Natural killer cell (primary cell): ENCODE data around the gene PLEKHA1. TPM values are rescaled to one million over a fixed set of nuclear protein-coding genes. Genes with fewer than 3 reads are reported as not detected.

Source experiments
- ATAC-seq, 3 donors: fragments of 150-1000 bp in 2 of 3; fragments of 200-7000 bp in 1 of 3; cut with Tn5 transposase; 1 replicate in 1 of 3; 2 replicates in 2 of 3; pipeline ENCODE4 v1.10.0; 2021; ENCODE audit warnings: mild to moderate bottlenecking in 2 of 3, moderate library complexity in 2 of 3
- DNase-seq, 2 donors: peaks; one replicate each; pipeline versions ENCODE4 v3.0.0 to v3.0.0-alpha.2; 2013 to 2021; ENCODE audit warnings: mixed read lengths in 1 of 2
- H3K27ac ChIP-seq: one replicate; pipeline ENCODE4 v1.5.1; 2013; ENCODE audit warnings: mild to moderate bottlenecking, low read length
- H3K27me3 ChIP-seq: one replicate; pipeline ENCODE4 v1.6.1; 2013; ENCODE audit warnings: low read length; ENCODE audit not compliant: control insufficient read depth, insufficient read depth
- H3K36me3 ChIP-seq: one replicate; pipeline ENCODE4 v1.6.1; 2013; ENCODE audit warnings: low read length; ENCODE audit not compliant: control insufficient read depth, insufficient read depth
- H3K4me1 ChIP-seq: one replicate; pipeline ENCODE4 v1.6.1; 2013; ENCODE audit warnings: low read length; ENCODE audit not compliant: control insufficient read depth, insufficient read depth
- H3K4me3 ChIP-seq: one replicate; pipeline ENCODE4 v1.5.1; 2013; ENCODE audit warnings: low read length
- H3K9me3 ChIP-seq: one replicate; pipeline ENCODE4 v1.6.1; 2013; ENCODE audit warnings: low read length; ENCODE audit not compliant: control insufficient read depth, insufficient read depth
- H3K27ac Mint-ChIP-seq, 2 donors: one replicate each; pipeline ENCODE4 v1.8.0; 2022; ENCODE audit warnings: mild to moderate bottlenecking in 2 of 2, mixed read lengths in 2 of 2, moderate library complexity in 1 of 2
- H3K27me3 Mint-ChIP-seq, 2 donors: one replicate each; pipeline ENCODE4 v1.8.0; 2022; ENCODE audit warnings: low read depth in 2 of 2, mixed read lengths in 2 of 2
- H3K36me3 Mint-ChIP-seq: one replicate; pipeline ENCODE4 v1.8.0; 2022; ENCODE audit warnings: mixed read lengths
- H3K4me1 Mint-ChIP-seq, 2 donors: one replicate each; pipeline ENCODE4 v1.8.0; 2022; ENCODE audit warnings: mixed read lengths in 2 of 2
- H3K4me3 Mint-ChIP-seq: one replicate; pipeline ENCODE4 v1.8.0; 2022; ENCODE audit warnings: mild to moderate bottlenecking, moderate library complexity, mixed read lengths
- H3K9me3 Mint-ChIP-seq, 2 donors: one replicate each; pipeline ENCODE4 v1.8.0; 2022; ENCODE audit warnings: mixed read lengths in 2 of 2
- WGBS: methylation state at CpG from one replicate; pipeline ENCODE4 v1.1.7; 2013; ENCODE audit warnings: missing lambda C conversion rate; ENCODE audit not compliant: insufficient coverage; 5-methylcytosine and 5-hydroxymethylcytosine counted together
- intact Hi-C: fragments of 100-400 bp; cut with micrococcal nuclease; formaldehyde crosslinking; loops from one replicate; pipeline ENCODE4 v1.14.2; 2022
- total RNA-seq, 4 donors: library from RNA; stranded (reverse); fragments of 120-200 nt in 1 of 4; gene quantifications; one replicate each; pipeline versions ENCODE4 v1.2.3 to v1.2.4, GENCODE V29; 2013 to 2022
- TF ChIP-seq, protein P1 (sequence below): fragments of 200-600 bp; IDR thresholded peaks from one replicate; pipeline ENCODE4 v1.8.0; 2022; ENCODE audit warnings: antibody characterized with exemption

PLEKHA1 gene
- total RNA-seq, 3 donors from 2014 or later (not counting 1 experiment from before 2014, with no cell fraction given) = 45.9 to 64.6 (median 56.1) TPM

DNA sequence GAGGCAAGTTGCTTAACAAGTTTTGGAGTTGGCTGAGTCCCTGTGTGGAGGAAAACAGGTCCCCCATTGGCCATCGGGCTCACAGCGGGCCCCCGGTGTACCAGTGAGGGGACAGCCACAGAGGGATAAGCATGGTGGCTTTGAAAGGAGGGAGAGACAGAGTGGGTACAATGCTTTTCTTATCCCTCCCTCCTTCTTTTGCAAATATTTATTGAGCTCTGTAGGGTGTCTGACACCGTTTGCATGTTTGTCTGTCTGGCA lies 89.7 kb downstream of the PLEKHA1 start:
- H3K27ac ChIP-seq = no peak overlapping the region
- ATAC-seq = no peak
- intact Hi-C loops = no loop called here
- no peaks in the 10 kb centered on the region for H3K36me3 ChIP-seq
- peaks cover 21% of the 10 kb centered on the region for H3K4me1 ChIP-seq
- Mint-ChIP-seq H3K27ac (no peak overlapping the region), H3K9me3 (no peaks in the 10 kb centered on the region), H3K36me3 (no peaks in the 10 kb centered on the region), H3K27me3 (peaks cover 47 to 59% of the 10 kb centered on the region in 2 donors), H3K4me3 (no peak overlapping the region), H3K4me1 (peaks cover 8 to 10% of the 10 kb centered on the region in 2 donors)
- no peak for DNase-seq
- 70% methylated on average over 4 of the region's 4 CpGs for WGBS
- H3K9me3 ChIP-seq = no peaks in the 10 kb centered on the region
- no peak overlapping the region for H3K4me3 ChIP-seq
- TF ChIP-seq, protein P1, sequence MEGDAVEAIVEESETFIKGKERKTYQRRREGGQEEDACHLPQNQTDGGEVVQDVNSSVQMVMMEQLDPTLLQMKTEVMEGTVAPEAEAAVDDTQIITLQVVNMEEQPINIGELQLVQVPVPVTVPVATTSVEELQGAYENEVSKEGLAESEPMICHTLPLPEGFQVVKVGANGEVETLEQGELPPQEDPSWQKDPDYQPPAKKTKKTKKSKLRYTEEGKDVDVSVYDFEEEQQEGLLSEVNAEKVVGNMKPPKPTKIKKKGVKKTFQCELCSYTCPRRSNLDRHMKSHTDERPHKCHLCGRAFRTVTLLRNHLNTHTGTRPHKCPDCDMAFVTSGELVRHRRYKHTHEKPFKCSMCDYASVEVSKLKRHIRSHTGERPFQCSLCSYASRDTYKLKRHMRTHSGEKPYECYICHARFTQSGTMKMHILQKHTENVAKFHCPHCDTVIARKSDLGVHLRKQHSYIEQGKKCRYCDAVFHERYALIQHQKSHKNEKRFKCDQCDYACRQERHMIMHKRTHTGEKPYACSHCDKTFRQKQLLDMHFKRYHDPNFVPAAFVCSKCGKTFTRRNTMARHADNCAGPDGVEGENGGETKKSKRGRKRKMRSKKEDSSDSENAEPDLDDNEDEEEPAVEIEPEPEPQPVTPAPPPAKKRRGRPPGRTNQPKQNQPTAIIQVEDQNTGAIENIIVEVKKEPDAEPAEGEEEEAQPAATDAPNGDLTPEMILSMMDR = no peak
- H3K27me3 ChIP-seq = peaks cover 18% of the 10 kb centered on the region

DNA sequence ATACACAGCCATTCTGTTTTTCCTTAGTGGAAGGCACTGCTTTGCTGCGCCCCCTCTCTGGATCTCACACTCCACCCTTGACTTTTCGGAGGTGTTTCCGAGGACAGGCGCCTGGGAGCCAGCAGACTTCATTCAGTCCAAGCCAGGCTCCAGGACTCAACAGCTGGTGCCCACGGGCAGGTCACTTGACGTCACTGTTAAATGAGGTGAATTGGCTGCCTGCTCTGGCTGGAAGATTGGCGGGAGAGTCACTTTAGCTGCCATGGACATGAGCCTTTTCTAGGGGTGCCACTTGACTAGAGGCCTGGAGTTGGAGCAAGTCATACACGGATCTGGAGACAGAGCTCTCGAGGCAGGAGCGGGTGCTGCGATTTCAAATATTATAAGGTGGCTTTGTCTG lies 90.1 kb downstream of the PLEKHA1 start:
- DNase-seq (no peak), ATAC-seq (no peak)
- Mint-ChIP-seq H3K27ac (no peak overlapping the region), H3K4me1 (peaks cover 8 to 10% of the 10 kb centered on the region in 2 donors), H3K9me3 (no peaks in the 10 kb centered on the region), H3K36me3 (no peaks in the 10 kb centered on the region), H3K27me3 (peaks cover 44 to 55% of the 10 kb centered on the region in 2 donors), H3K4me3 (no peak overlapping the region)
- intact Hi-C loops = no loop called here
- H3K4me3 ChIP-seq = no peak overlapping the region
- H3K36me3 ChIP-seq = no peaks in the 10 kb centered on the region
- H3K9me3 ChIP-seq = no peaks in the 10 kb centered on the region
- H3K27me3 ChIP-seq = peaks cover 15% of the 10 kb centered on the region
- TF ChIP-seq, protein P1 = no peak
- H3K27ac ChIP-seq = no peak overlapping the region
- peaks cover 21% of the 10 kb centered on the region for H3K4me1 ChIP-seq
- 93% methylated on average over 11 of the region's 11 CpGs for WGBS

DNA sequence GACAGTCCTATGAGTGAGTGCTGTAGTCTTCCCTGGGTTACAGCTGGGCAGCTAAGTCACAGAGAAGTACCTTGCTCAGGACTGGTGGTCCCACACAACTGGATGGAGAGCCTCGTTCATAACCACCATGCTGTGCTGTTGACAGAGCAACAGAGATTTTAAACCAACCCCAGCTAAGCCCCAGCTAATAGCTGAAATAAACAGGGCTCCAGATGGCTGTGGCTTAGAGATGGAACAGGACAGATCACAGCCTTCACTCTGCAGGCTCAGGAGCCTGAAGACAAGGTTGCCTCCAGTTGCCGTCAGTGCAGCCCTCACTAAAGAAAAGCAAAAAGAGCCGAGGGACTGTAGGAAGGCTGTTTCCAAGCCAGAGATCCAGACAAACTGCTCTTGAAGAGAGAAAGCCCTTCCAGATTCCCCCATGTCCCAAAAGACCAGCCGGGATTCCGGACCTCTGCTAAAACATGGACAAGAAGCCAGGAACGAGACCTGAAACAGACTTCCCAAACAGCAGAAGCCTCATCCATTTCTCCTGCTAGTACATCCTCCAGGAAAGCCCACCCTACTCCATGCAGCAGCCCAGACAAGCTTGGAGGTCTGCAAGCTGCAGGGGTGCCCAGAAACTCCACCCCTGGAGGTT lies 91.0 kb downstream of the PLEKHA1 start:
- DNase-seq = no peak
- H3K9me3 Mint-ChIP-seq = no peaks in the 10 kb centered on the region
- H3K4me1 ChIP-seq = peaks cover 15% of the 10 kb centered on the region
- H3K9me3 ChIP-seq = no peaks in the 10 kb centered on the region
- no peak overlapping the region for H3K4me3 ChIP-seq
- H3K36me3 ChIP-seq = no peaks in the 10 kb centered on the region
- ATAC-seq = no peak
- 81% methylated on average over 6 of the region's 6 CpGs for WGBS
- H3K4me3 Mint-ChIP-seq = no peak overlapping the region
- no peak overlapping the region for H3K27ac Mint-ChIP-seq
- intact Hi-C loops = no loop called here
- peaks cover 5% of the 10 kb centered on the region for H3K27me3 ChIP-seq
- H3K27ac ChIP-seq = no peak overlapping the region
- TF ChIP-seq, protein P1 = no peak
- peaks cover 42 to 59% of the 10 kb centered on the region in 2 donors for H3K27me3 Mint-ChIP-seq
- peaks cover 8 to 10% of the 10 kb centered on the region in 2 donors for H3K4me1 Mint-ChIP-seq
- no peaks in the 10 kb centered on the region for H3K36me3 Mint-ChIP-seq

DNA sequence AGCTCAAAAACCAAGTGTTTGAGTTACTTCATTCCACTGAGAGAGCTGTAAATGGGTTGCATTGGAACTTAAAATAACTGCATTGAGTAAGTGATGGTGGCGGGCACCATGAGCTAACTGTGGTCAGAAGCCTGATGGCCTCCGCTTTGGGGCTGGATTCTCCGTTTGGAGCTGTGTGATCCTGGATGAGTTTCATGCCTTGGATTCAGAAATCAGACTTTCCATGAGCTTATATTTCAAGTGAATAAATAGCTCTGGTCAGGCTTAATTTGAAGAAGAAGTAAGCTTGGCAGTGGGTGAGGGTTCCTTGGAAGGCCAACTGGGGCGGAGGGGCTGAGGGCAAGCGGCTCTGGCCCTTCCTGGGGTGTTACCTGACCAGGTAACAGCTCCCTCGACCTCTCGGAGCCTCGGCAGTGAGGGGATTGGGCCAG lies 92.5 kb downstream of the PLEKHA1 start:
- no peak for DNase-seq
- Histone ChIP-seq H3K4me1 (peaks cover 11% of the 10 kb centered on the region), H3K9me3 (no peaks in the 10 kb centered on the region), H3K27me3 (peaks cover 2% of the 10 kb centered on the region), H3K27ac (no peak overlapping the region), H3K36me3 (no peaks in the 10 kb centered on the region), H3K4me3 (no peak overlapping the region)
- Mint-ChIP-seq H3K27me3 (peaks cover 39 to 73% of the 10 kb centered on the region in 2 donors), H3K4me3 (no peak overlapping the region), H3K36me3 (no peaks in the 10 kb centered on the region), H3K9me3 (no peaks in the 10 kb centered on the region), H3K27ac (no peak overlapping the region), H3K4me1 (peaks cover 8 to 10% of the 10 kb centered on the region in 2 donors)
- 75% methylated on average over 8 of the region's 8 CpGs for WGBS
- no peak for ATAC-seq
- TF ChIP-seq, protein P1 = no peak
- intact Hi-C loops = no loop called here
